HCT116 (cell line): ENCODE measurements around the gene C16orf74. TPM values are rescaled to one million over a fixed set of nuclear protein-coding genes. Genes with fewer than 3 reads are reported as not detected.
A peak's percentile ranks its signal among the peaks of the same experiment; 100 is the strongest.

Experiments
- ATAC-seq: fragments of 200-7000 bp; cut with Tn5 transposase; 2 replicates; pipeline ENCODE4 v1.9.1; 2020; ENCODE audit warnings: mild to moderate bottlenecking, moderate library complexity
- BruUV-seq: library from RNA; stranded (reverse); fragments of 400-500 nt; replicated peaks from 2 replicates; lab custom pipeline; 2021; lab: Mats Ljungman, UMichigan
- CTCF ChIA-PET: fragments of 300-600 bp; sonication (Branson Sonifier 250); formaldehyde crosslinking; loops from one replicate; lab custom pipeline; 2021; ENCODE audit warnings: antibody characterized with exemption; lab: Charles Lee
- POLR2A ChIA-PET: fragments of 300-600, 350-600 bp; sonication (Branson Sonifier 250); formaldehyde crosslinking; loops from one replicate; lab custom pipeline; 2021; ENCODE audit warnings: antibody characterized with exemption; lab: Charles Lee
- RAD21 ChIA-PET, 2 experiments: fragments of 300-600 bp; sonication (Branson Sonifier 250); formaldehyde crosslinking; loops; one replicate each; lab custom pipeline; 2023; ENCODE audit warnings: low total read pairs in 2 of 2; ENCODE audit not compliant: uncharacterized antibody in 2 of 2, unreplicated experiment in 2 of 2, low non-redundant PET in 1 of 2; lab: Charles Lee
- DNase-seq: peaks from one replicate; pipeline ENCODE4 v3.0.0-alpha.2; 2010; ENCODE audit warnings: low read depth, low spot score
- H2AFZ ChIP-seq: fragments of 200-600 bp; shearing (Covaris generic), sonication (generic); 2 replicates; pipeline ENCODE4 v1.6.1; 2017; ENCODE audit warnings: low read depth, mixed run types, mixed read lengths, antibody characterized with exemption, low read length; ENCODE audit not compliant: poor library complexity, severe bottlenecking
- H3K27ac ChIP-seq: 2 replicates; pipeline ENCODE4 v1.5.1; 2012; ENCODE audit warnings: low read depth, low read length
- H3K27me3 ChIP-seq: fragments of 200-600 bp; sonication (generic); 2 replicates; pipeline ENCODE4 v1.6.1; 2016; ENCODE audit warnings: mixed run types, low read length, mixed read lengths; ENCODE audit not compliant: insufficient read depth
- H3K36me3 ChIP-seq, 2 experiments: fragments of 200-500 bp in 1 of 2; fragments of 200-600 bp in 1 of 2; sonication (Bioruptor generic) in 1 of 2; sonication (generic) in 1 of 2; 2 replicates each; pipeline versions ENCODE4 v1.5.1 to v1.6.1; 2014 to 2016; ENCODE audit warnings: low read length in 2 of 2, inconsistent platforms in 1 of 2, mixed read lengths in 1 of 2, mixed run types in 1 of 2; ENCODE audit not compliant: insufficient read depth in 2 of 2, control insufficient read depth in 1 of 2
- H3K4me1 ChIP-seq, 2 experiments: fragments of 200-600 bp in 1 of 2; sonication (generic) in 1 of 2; 2 replicates each; pipeline versions ENCODE4 v1.5.1 to v1.6.1; 2012 to 2017; ENCODE audit warnings: low read length in 2 of 2, inconsistent platforms in 1 of 2, mild to moderate bottlenecking in 1 of 2, mixed read lengths in 1 of 2, mixed run types in 1 of 2, moderate library complexity in 1 of 2; ENCODE audit not compliant: insufficient read depth in 2 of 2, control insufficient read depth in 1 of 2
- H3K4me2 ChIP-seq: fragments of 200-600 bp; sonication (generic); 2 replicates; pipeline ENCODE4 v1.6.1; 2017; ENCODE audit warnings: mixed run types, low read length, mixed read lengths
- H3K4me3 ChIP-seq, 2 experiments: fragments of 200-600 bp in 1 of 2; sonication (generic) in 1 of 2; replicated peaks in 1 of 2; 2 replicates each; pipeline ENCODE4 v1.5.1; 2011 to 2016; ENCODE audit warnings: low read length in 2 of 2, control low read depth in 1 of 2, low read depth in 1 of 2, mild to moderate bottlenecking in 1 of 2, mixed read lengths in 1 of 2, mixed run types in 1 of 2
- H3K79me2 ChIP-seq: fragments of 200-600 bp; sonication (generic); 2 replicates; pipeline ENCODE4 v1.6.1; 2017; ENCODE audit warnings: mild to moderate bottlenecking, mixed run types, low read length, moderate library complexity, mixed read lengths; ENCODE audit not compliant: insufficient read depth
- H3K9ac ChIP-seq: fragments of 200-600 bp; sonication (generic); 2 replicates; pipeline ENCODE4 v1.6.1; 2016; ENCODE audit warnings: low read length, mixed read lengths
- H3K9me2 ChIP-seq: fragments of 200-600 bp; sonication (generic), shearing (Covaris generic); 2 replicates; pipeline ENCODE4 v1.6.1; 2017; ENCODE audit warnings: mixed run types, mild to moderate bottlenecking, moderate library complexity; ENCODE audit not compliant: insufficient read depth
- H3K9me3 ChIP-seq, 2 experiments: fragments of 200-500 bp in 1 of 2; fragments of 200-600 bp in 1 of 2; sonication (Bioruptor generic) in 1 of 2; sonication (generic) in 1 of 2; 2 replicates each; pipeline ENCODE4 v1.6.1; 2014 to 2017; ENCODE audit warnings: low read length in 2 of 2, mixed read lengths in 2 of 2, inconsistent platforms in 1 of 2, low read depth in 1 of 2, mild to moderate bottlenecking in 1 of 2, mixed run types in 1 of 2, moderate library complexity in 1 of 2; ENCODE audit not compliant: control insufficient read depth in 1 of 2, insufficient read depth in 1 of 2
- H4K20me1 ChIP-seq: fragments of 200-600 bp; sonication (generic), shearing (Covaris generic); 2 replicates; pipeline ENCODE4 v1.6.1; 2017; ENCODE audit warnings: mixed run types, mild to moderate bottlenecking, moderate library complexity; ENCODE audit not compliant: insufficient read depth
- CEBPB ChIP-seq: IDR thresholded peaks from 2 replicates; pipeline ENCODE4 v1.6.1; 2012; ENCODE audit warnings: low read depth
- RAD21 ChIP-seq: IDR thresholded peaks from 2 replicates; pipeline ENCODE4 v1.6.1; 2012; ENCODE audit warnings: low read depth, mild to moderate bottlenecking
- SP1 ChIP-seq: IDR thresholded peaks from 2 replicates; pipeline ENCODE4 v1.6.1; 2012; ENCODE audit warnings: low read depth
- intact Hi-C: fragments of 100-400 bp; cut with micrococcal nuclease; formaldehyde crosslinking; loops from 2 replicates; pipeline ENCODE4 v1.10.0; 2022
- total RNA-seq: library from RNA; stranded (reverse); gene quantifications from one replicate; pipeline ENCODE4 v1.2.1, GENCODE V29; 2021; ENCODE audit not compliant: unreplicated experiment
- TF ChIP-seq, protein P1 (sequence below): IDR thresholded peaks from 2 replicates; pipeline ENCODE4 v1.6.1; 2012; ENCODE audit warnings: low read depth
- TF ChIP-seq, protein P2 (sequence below): IDR thresholded peaks from 2 replicates; pipeline ENCODE4 v1.6.1; 2012

Gene C16orf74
- total RNA-seq, 1 experiment from 2014 or later: 30.0 TPM

DNA sequence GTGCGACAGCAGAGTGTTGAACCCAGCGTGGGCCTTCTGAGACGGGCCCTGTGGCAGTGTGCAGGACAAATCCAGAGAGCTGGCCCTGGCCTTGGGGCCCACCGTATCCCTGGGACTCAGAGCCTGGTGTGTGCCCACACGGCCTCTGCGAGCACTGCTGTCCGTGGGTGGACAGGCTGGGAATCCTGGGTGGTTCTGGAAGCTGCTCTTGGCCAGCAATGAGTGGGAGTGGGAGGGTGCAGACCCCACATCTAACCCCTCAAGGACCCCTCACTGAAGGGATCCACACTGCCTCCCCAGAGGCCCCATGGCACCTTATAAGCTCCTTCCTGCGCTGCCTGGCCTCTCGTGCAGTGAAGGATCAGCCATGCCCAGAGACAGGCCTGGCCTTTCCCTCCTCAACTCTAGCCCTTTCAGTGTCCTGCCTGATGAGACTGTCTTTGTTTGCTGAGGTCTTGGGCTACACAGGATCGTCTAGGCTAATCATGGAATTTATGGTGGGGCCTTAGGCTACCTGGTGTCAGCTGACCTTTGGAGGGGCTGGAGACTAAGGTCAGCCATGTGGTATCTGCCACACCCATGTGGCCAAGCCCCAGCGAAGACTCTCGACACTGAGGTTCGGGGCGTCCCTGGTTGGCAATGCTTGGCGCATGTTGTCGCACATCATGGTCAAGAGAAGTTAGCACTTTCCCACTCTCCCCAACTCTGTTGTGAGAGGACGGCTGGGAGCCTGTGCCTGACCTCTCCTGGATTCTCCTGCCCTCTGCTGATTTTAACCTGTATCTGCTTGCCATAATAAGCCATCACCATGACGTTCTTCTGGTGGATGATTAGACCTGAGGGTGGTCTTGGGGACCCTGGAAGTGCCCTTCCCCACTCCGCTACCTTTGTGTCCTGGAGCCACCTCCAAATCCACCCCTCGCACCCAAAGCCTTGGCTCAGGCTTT, 45.7 kb downstream of the C16orf74 start:
- H3K36me3 ChIP-seq: 0 out of 4 replicates have a peak, but pooled peaks cover 0 to 4% of the 10 kb centered on the region in 2 experiments
- POLR2A ChIA-PET: no interaction called here

More for the DNA sequence above, 45.7 kb downstream of the C16orf74 start:
- ATAC-seq (no peak), DNase-seq (no peak)
- Histone ChIP-seq H3K4me1 (no peaks in the 10 kb centered on the region), H4K20me1 (no peaks in the 10 kb centered on the region), H3K9me3 (no peaks in the 10 kb centered on the region), H2AFZ (no peak overlapping the region), H3K27ac (no peak overlapping the region), H3K79me2 (no peaks in the 10 kb centered on the region), H3K9ac (no peak overlapping the region), H3K27me3 (no peaks in the 10 kb centered on the region), H3K9me2 (no peaks in the 10 kb centered on the region), H3K4me2 (no peak overlapping the region), H3K4me3 (no peak overlapping the region)
- intact Hi-C loops: no loop called here
- TF ChIP-seq, protein P1, sequence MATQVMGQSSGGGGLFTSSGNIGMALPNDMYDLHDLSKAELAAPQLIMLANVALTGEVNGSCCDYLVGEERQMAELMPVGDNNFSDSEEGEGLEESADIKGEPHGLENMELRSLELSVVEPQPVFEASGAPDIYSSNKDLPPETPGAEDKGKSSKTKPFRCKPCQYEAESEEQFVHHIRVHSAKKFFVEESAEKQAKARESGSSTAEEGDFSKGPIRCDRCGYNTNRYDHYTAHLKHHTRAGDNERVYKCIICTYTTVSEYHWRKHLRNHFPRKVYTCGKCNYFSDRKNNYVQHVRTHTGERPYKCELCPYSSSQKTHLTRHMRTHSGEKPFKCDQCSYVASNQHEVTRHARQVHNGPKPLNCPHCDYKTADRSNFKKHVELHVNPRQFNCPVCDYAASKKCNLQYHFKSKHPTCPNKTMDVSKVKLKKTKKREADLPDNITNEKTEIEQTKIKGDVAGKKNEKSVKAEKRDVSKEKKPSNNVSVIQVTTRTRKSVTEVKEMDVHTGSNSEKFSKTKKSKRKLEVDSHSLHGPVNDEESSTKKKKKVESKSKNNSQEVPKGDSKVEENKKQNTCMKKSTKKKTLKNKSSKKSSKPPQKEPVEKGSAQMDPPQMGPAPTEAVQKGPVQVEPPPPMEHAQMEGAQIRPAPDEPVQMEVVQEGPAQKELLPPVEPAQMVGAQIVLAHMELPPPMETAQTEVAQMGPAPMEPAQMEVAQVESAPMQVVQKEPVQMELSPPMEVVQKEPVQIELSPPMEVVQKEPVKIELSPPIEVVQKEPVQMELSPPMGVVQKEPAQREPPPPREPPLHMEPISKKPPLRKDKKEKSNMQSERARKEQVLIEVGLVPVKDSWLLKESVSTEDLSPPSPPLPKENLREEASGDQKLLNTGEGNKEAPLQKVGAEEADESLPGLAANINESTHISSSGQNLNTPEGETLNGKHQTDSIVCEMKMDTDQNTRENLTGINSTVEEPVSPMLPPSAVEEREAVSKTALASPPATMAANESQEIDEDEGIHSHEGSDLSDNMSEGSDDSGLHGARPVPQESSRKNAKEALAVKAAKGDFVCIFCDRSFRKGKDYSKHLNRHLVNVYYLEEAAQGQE: no peak
- TF ChIP-seq CEBPB (no peak), RAD21 (peak; percentile 21; the same call in 1 of the 2 replicates), SP1 (no peak)
- TF ChIP-seq, protein P2, sequence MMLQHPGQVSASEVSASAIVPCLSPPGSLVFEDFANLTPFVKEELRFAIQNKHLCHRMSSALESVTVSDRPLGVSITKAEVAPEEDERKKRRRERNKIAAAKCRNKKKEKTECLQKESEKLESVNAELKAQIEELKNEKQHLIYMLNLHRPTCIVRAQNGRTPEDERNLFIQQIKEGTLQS: no peak
- RAD21 ChIA-PET: no interaction called here
- BruUV-seq: no TSS peak
- CTCF ChIA-PET: no interaction called here
